Fibroblast of lung (primary cell): ENCODE data around the gene SMYD1.

ENCODE experiments used
- EZH2 ChIP-seq: IDR thresholded peaks from 2 replicates; pipeline ENCODE4 v1.5.1; 2012; ENCODE audit warnings: low read length, control low read depth, mild to moderate bottlenecking; ENCODE audit errors: missing control alignments
- TF ChIP-seq, protein P1 (sequence below), 2 donors: IDR thresholded peaks in 1 of 2; conservative IDR thresholded peaks in 1 of 2; 1 replicate in 1 of 2; 2 replicates in 1 of 2; pipeline ENCODE4 v1.5.1; 2011 to 2012; ENCODE audit warnings: low read length in 2 of 2, control low read depth in 1 of 2, inconsistent platforms in 1 of 2, low read depth in 1 of 2, mild to moderate bottlenecking in 1 of 2

DNA sequence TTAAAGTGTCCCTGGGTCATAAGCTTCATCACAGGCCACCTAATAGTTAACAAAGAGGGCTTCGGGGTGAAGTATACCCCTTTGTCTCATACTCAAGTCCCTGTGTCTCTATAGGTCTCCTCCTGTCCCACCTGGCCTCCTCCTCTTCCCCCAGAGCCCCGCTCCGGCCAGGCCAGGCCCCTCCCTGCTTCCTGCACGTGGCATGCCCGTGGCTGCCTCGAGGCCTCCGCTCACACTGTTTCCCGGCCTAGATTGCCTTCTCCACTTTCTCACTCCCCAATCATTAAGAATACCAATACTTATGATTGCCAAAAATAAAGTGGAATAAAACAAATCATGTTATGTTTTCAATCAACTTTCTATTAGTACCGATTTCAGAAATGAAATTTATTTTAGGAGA is 18.8 kb downstream of the SMYD1 start:
- TF ChIP-seq EZH2, result no peak
- TF ChIP-seq, protein P1, sequence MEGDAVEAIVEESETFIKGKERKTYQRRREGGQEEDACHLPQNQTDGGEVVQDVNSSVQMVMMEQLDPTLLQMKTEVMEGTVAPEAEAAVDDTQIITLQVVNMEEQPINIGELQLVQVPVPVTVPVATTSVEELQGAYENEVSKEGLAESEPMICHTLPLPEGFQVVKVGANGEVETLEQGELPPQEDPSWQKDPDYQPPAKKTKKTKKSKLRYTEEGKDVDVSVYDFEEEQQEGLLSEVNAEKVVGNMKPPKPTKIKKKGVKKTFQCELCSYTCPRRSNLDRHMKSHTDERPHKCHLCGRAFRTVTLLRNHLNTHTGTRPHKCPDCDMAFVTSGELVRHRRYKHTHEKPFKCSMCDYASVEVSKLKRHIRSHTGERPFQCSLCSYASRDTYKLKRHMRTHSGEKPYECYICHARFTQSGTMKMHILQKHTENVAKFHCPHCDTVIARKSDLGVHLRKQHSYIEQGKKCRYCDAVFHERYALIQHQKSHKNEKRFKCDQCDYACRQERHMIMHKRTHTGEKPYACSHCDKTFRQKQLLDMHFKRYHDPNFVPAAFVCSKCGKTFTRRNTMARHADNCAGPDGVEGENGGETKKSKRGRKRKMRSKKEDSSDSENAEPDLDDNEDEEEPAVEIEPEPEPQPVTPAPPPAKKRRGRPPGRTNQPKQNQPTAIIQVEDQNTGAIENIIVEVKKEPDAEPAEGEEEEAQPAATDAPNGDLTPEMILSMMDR (conservative IDR thresholded peaks at IDR 0.05 in 1 of 2, IDR thresholded peaks at IDR 0.05 in 1 of 2; ENCODE audit: low read depth in 1 of 2, low read length in 2 of 2), result no peak
